OCI-LY7 (cell line): ENCODE results near the gene DHCR7. TPM values are rescaled to one million over a fixed set of nuclear protein-coding genes. Genes with fewer than 3 reads are reported as not detected.

Experiments used
- BruUV-seq: library from RNA; stranded (reverse); fragments of 400-500 nt; replicated peaks from 2 replicates; lab custom pipeline; 2021; lab: Mats Ljungman, UMichigan
- CTCF ChIA-PET: fragments of 300-600 bp; sonication (Branson Sonifier 250); formaldehyde crosslinking; loops from one replicate; lab custom pipeline; 2022; ENCODE audit warnings: antibody characterized with exemption; ENCODE audit not compliant: unreplicated experiment; lab: Charles Lee
- POLR2A ChIA-PET: fragments of 300-600 bp; sonication (Branson Sonifier 250); formaldehyde crosslinking; loops from one replicate; lab custom pipeline; 2022; ENCODE audit warnings: antibody characterized with exemption; lab: Charles Lee
- DNase-seq: peaks from one replicate; pipeline ENCODE4 v3.0.0-alpha.2; 2015; ENCODE audit warnings: low spot score
- H2AFZ ChIP-seq: fragments of 200-600 bp; sonication (generic), shearing (Covaris generic); 2 replicates; pipeline ENCODE4 v1.6.1; 2014; ENCODE audit warnings: mild to moderate bottlenecking, antibody characterized with exemption, low read length, moderate library complexity
- H3K27ac ChIP-seq: fragments of 200-600 bp; sonication (generic); 2 replicates; pipeline ENCODE4 v1.5.1; 2014; ENCODE audit warnings: mixed run types, low read depth, mild to moderate bottlenecking, moderate library complexity, low read length, inconsistent platforms; ENCODE audit not compliant: poor library complexity, severe bottlenecking
- H3K36me3 ChIP-seq: fragments of 200-600 bp; sonication (generic); 2 replicates; pipeline ENCODE4 v1.6.1; 2014; ENCODE audit warnings: mild to moderate bottlenecking, antibody characterized with exemption, low read length, moderate library complexity, mixed read lengths; ENCODE audit not compliant: insufficient read depth
- H3K4me1 ChIP-seq: fragments of 200-600 bp; sonication (generic); 2 replicates; pipeline ENCODE4 v1.5.1; 2014; ENCODE audit warnings: mild to moderate bottlenecking, low read length; ENCODE audit not compliant: insufficient read depth, poor library complexity, severe bottlenecking
- H3K4me2 ChIP-seq: fragments of 200-600 bp; sonication (generic); 2 replicates; pipeline ENCODE4 v1.6.1; 2014; ENCODE audit warnings: mild to moderate bottlenecking, low read length
- H3K4me3 ChIP-seq: fragments of 200-600 bp; sonication (generic); 2 replicates; pipeline ENCODE4 v1.5.1; 2014; ENCODE audit warnings: mild to moderate bottlenecking, low read depth, low read length; ENCODE audit not compliant: poor library complexity, severe bottlenecking
- H3K79me2 ChIP-seq: fragments of 200-600 bp; sonication (generic); 2 replicates; pipeline ENCODE4 v1.6.1; 2016; ENCODE audit warnings: low read depth, mild to moderate bottlenecking, low read length, moderate library complexity, mixed read lengths; ENCODE audit not compliant: insufficient read depth
- H3K9me2 ChIP-seq: fragments of 200-600 bp; sonication (generic); 2 replicates; pipeline ENCODE4 v1.6.1; 2016; ENCODE audit warnings: mild to moderate bottlenecking, low read length, mixed read lengths; ENCODE audit not compliant: insufficient read depth
- H3K9me3 ChIP-seq: fragments of 200-600 bp; sonication (generic); 2 replicates; pipeline ENCODE4 v1.6.1; 2014; ENCODE audit warnings: mild to moderate bottlenecking, mixed run types, low read length, mixed read lengths
- H4K20me1 ChIP-seq: fragments of 200-600 bp; sonication (generic); 2 replicates; pipeline ENCODE4 v1.6.1; 2014; ENCODE audit warnings: mild to moderate bottlenecking, antibody characterized with exemption, low read length, moderate library complexity, mixed read lengths; ENCODE audit not compliant: insufficient read depth
- EZH2phosphoT487 ChIP-seq: fragments of 200-600 bp; sonication (generic); IDR thresholded peaks from 2 replicates; pipeline ENCODE4 v1.6.1; 2018; ENCODE audit warnings: low read depth, borderline replicate concordance, mild to moderate bottlenecking, mixed run types, antibody characterized with exemption, low read length, moderate library complexity, mixed read lengths
- intact Hi-C: fragments of 100-400 bp; cut with micrococcal nuclease; formaldehyde crosslinking; loops from one replicate; pipeline ENCODE4 v1.10.0; 2022; ENCODE audit not compliant: unreplicated experiment
- total RNA-seq, 2 experiments: library from RNA; depleted of rRNA in 1 of 2; stranded (reverse); fragments of >200 nt in 1 of 2; shearing (Covaris generic) in 1 of 2; gene quantifications; 2 replicates each; pipeline ENCODE4 v1.2.3, GENCODE V29; 2014 to 2022
- TF ChIP-seq, protein P1 (sequence below): fragments of 200-600 bp; sonication (generic); conservative IDR thresholded peaks from 2 replicates; pipeline ENCODE4 v1.5.1; 2014; ENCODE audit warnings: mild to moderate bottlenecking, antibody characterized with exemption, low read length, moderate library complexity, mixed read lengths

The DHCR7 gene
- total RNA-seq, 2 experiments from 2014 or later: 33.4 to 110 TPM

DNA sequence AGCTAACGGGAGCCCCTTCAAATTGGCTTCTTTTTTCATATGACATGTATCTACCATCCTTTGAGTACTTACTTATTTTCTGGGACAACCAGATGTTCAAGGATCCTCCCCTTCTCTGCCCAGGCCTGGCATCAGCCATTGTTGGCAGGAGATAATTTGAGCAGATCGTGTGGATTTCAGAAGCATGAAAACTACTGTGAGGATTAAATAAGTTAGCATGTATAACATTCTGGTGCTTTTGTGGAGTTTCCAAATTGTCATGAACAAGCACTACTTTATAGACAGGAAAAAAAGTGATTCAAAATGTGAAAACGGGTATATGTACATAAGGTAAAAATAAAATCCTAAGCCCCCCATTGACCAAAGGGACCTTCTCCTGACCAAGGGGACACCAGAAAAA is 2.7 kb upstream of the DHCR7 start:
- Histone ChIP-seq H4K20me1 (no peaks in the 10 kb centered on the region), H3K4me3 (no peak overlapping the region), H3K9me2 (no peaks in the 10 kb centered on the region), H3K27ac (peak overlapping the region; percentile 63), H3K9me3 (peaks cover 8% of the 10 kb centered on the region), H3K79me2 (peaks cover 37% of the 10 kb centered on the region; the same call in 1 of the 2 replicates), H3K4me2 (peak overlapping the region; percentile 96), H3K36me3 (peaks cover 26% of the 10 kb centered on the region), H3K4me1 (peaks cover 51% of the 10 kb centered on the region), H2AFZ (no peak overlapping the region)
- DNase-seq: no peak
- CTCF ChIA-PET: interaction anchor here (1.2 kb wide), 1 partner anchor 27 kb away, joined by 4 read pairs; no protein-coding TSS in a partner anchor
- intact Hi-C loops: no loop called here
- POLR2A ChIA-PET: interaction anchor here (1.2 kb wide), 1 partner anchor 21 kb away, joined by 3 read pairs; no protein-coding TSS in a partner anchor
- TF ChIP-seq EZH2phosphoT487: no peak
- TF ChIP-seq, protein P1, sequence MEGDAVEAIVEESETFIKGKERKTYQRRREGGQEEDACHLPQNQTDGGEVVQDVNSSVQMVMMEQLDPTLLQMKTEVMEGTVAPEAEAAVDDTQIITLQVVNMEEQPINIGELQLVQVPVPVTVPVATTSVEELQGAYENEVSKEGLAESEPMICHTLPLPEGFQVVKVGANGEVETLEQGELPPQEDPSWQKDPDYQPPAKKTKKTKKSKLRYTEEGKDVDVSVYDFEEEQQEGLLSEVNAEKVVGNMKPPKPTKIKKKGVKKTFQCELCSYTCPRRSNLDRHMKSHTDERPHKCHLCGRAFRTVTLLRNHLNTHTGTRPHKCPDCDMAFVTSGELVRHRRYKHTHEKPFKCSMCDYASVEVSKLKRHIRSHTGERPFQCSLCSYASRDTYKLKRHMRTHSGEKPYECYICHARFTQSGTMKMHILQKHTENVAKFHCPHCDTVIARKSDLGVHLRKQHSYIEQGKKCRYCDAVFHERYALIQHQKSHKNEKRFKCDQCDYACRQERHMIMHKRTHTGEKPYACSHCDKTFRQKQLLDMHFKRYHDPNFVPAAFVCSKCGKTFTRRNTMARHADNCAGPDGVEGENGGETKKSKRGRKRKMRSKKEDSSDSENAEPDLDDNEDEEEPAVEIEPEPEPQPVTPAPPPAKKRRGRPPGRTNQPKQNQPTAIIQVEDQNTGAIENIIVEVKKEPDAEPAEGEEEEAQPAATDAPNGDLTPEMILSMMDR: no peak
- no TSS peak for BruUV-seq

DNA sequence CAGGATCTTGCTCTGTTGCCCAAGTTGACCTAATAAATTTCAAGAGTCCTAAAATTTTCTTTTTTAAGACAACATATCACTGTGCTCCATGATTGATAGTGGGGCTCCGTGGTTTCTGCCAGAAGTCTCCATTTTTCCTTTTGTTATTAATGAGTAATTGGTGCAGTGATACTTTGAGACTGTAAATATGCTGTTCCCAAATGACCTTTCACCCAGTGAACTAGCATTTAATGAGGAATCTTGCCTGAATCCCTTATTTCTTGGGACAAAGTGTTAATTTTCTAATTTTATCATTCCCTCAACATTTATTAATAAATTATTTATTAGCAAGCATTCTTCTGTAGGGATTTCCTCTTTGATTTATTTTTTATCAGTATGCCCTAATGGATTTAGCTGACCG is 2.3 kb upstream of the DHCR7 start:
- H3K36me3 ChIP-seq: peaks cover 26% of the 10 kb centered on the region
- POLR2A ChIA-PET: interaction anchor here (1.2 kb wide), 1 partner anchor 21 kb away, joined by 3 read pairs; no protein-coding TSS in a partner anchor

More for the DNA sequence above, 2.3 kb upstream of the DHCR7 start:
- Histone ChIP-seq H3K4me3 (no peak overlapping the region), H3K4me2 (peak overlapping the region; percentile 96), H3K4me1 (peaks cover 51% of the 10 kb centered on the region), H3K9me2 (no peaks in the 10 kb centered on the region), H3K79me2 (peaks cover 37% of the 10 kb centered on the region; the same call in 1 of the 2 replicates), H3K9me3 (peaks cover 12% of the 10 kb centered on the region), H2AFZ (no peak overlapping the region), H4K20me1 (no peaks in the 10 kb centered on the region), H3K27ac (no peak overlapping the region)
- DNase-seq: no peak
- TF ChIP-seq, protein P1: no peak
- no peak for TF ChIP-seq EZH2phosphoT487
- no TSS peak for BruUV-seq
- CTCF ChIA-PET: no interaction called here
- intact Hi-C loops: no loop called here
